ENCODE data around the gene FOXL3. TPM values are rescaled to one million over a fixed set of nuclear protein-coding genes. Genes with fewer than 3 reads are reported as not detected.

FOXL3 gene
- total RNA-seq, 1 donor from 2014 or later, result not detected

DNA sequence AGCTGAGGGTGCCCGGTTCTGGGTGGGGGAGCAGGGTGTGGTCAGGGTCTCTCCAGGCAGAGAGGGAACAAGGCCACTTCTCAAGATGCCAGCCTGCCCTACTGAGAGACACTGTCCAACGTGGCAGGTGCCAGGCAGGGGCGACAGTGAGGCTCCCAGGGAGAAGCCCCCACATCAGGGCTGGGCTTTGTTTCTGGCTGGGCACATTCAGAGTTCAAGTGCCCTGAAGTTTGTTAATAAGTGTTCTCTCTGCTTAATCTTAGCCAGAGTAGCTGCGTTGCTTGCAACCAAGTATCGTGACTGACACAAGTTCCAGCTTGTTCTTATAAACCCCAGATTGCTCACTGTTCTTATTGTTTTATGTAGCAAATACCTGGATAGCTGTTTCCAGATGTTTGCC lies 21.8 kb downstream of the FOXL3 start:
- H3K4me1 ChIP-seq, result no peaks in the 10 kb centered on the region
- intact Hi-C loops (cut with micrococcal nuclease), result no loop called here
- TF ChIP-seq CTCF (IDR thresholded peaks at IDR 0.05; ENCODE audit: borderline replicate concordance), result no peak
- no peak for DNase-seq
- H3K27me3 ChIP-seq (ENCODE audit: low read depth), result peaks cover 52% of the 10 kb centered on the region
- no peaks in the 10 kb centered on the region for H3K36me3 ChIP-seq
- no peak overlapping the region for H3K27ac ChIP-seq (replicated peaks)
- H3K4me3 ChIP-seq, result no peak overlapping the region
- peaks cover 17% of the 10 kb centered on the region for H3K9me3 ChIP-seq (replicated peaks)

DNA sequence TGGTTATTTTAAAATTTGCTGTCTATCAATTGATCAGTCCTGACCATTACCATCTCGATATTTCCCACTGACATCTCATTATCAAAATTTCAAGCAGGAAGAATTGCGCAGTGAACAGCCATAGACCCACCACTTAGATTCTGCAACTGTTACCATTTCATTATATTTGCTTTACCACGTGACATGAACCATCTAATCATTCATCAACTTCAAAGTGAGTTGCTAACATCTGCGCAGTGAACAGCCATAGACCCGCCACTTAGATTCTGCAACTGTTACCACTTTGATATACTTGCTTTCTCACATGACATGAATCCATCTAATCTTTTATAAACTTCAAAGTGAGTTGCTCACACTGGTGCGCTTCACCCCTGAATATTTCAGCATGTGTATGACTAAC lies 22.5 kb downstream of the FOXL3 start:
- Histone ChIP-seq H3K9me3 (replicated peaks) (peaks cover 14% of the 10 kb centered on the region), H3K27me3 (ENCODE audit: low read depth) (peaks cover 57% of the 10 kb centered on the region), H3K4me1 (no peaks in the 10 kb centered on the region), H3K36me3 (no peaks in the 10 kb centered on the region), H3K4me3 (no peak overlapping the region), H3K27ac (replicated peaks) (no peak overlapping the region)
- TF ChIP-seq CTCF (IDR thresholded peaks at IDR 0.05; ENCODE audit: borderline replicate concordance), result no peak
- intact Hi-C loops (cut with micrococcal nuclease), result no loop called here
- DNase-seq, result no peak

GRCh38 chr7:314853-315252 lies 24.9 kb downstream of the FOXL3 start:
- Histone ChIP-seq H3K27ac (replicated peaks) (no peak overlapping the region), H3K4me3 (no peak overlapping the region), H3K4me1 (peaks cover 12% of the 10 kb centered on the region), H3K9me3 (replicated peaks) (no peaks in the 10 kb centered on the region), H3K27me3 (ENCODE audit: low read depth) (peaks cover 76% of the 10 kb centered on the region), H3K36me3 (no peaks in the 10 kb centered on the region)
- intact Hi-C loops (cut with micrococcal nuclease), result no loop called here
- no peak for DNase-seq
- no peak for TF ChIP-seq CTCF (IDR thresholded peaks at IDR 0.05; ENCODE audit: borderline replicate concordance)

- no peak for TF ChIP-seq CTCF (IDR thresholded peaks at IDR 0.05; ENCODE audit: borderline replicate concordance)
- Histone ChIP-seq H3K4me1 (peaks cover 12% of the 10 kb centered on the region), H3K27ac (replicated peaks) (no peak overlapping the region), H3K4me3 (no peak overlapping the region), H3K27me3 (ENCODE audit: low read depth) (peaks cover 81% of the 10 kb centered on the region), H3K36me3 (no peaks in the 10 kb centered on the region), H3K9me3 (replicated peaks) (no peaks in the 10 kb centered on the region)
- intact Hi-C loops (cut with micrococcal nuclease), result no loop called here
- DNase-seq, result no peak
These were observed 25.7 kb downstream of the FOXL3 start for GRCh38 chr7:315516-316265.

- Histone ChIP-seq H3K36me3 (no peaks in the 10 kb centered on the region), H3K4me3 (no peak overlapping the region), H3K4me1 (peaks cover 22% of the 10 kb centered on the region), H3K27ac (replicated peaks) (no peak overlapping the region), H3K27me3 (ENCODE audit: low read depth) (peaks cover 71% of the 10 kb centered on the region), H3K9me3 (replicated peaks) (no peaks in the 10 kb centered on the region)
- no peak for TF ChIP-seq CTCF (IDR thresholded peaks at IDR 0.05; ENCODE audit: borderline replicate concordance)
- DNase-seq, result no peak
- intact Hi-C loops (cut with micrococcal nuclease), result no loop called here
These were observed 27.9 kb downstream of the FOXL3 start for GRCh38 chr7:317643-318405.

Data from left ventricle myocardium inferior (tissue), 1 donor.